K562 (cell line): Measurements from ENCODE around the gene NACA. TPM values are rescaled to one million over a fixed set of nuclear protein-coding genes. Genes with fewer than 3 reads are reported as not detected.

Source experiments
- CBFB ChIP-seq: sonication (generic); formaldehyde crosslinking; IDR thresholded peaks from 2 replicates; pipeline ENCODE4 v1.4.0; 2020; ENCODE audit warnings: mild to moderate bottlenecking, missing genetic modification reagents
- CBX3 ChIP-seq, 2 experiments: IDR thresholded peaks; 1 replicate in 1 of 2; 2 replicates in 1 of 2; pipeline ENCODE4 v1.6.1; 2012; ENCODE audit warnings: inconsistent platforms in 2 of 2, low read length in 2 of 2, borderline replicate concordance in 1 of 2, control low read depth in 1 of 2
- CREM ChIP-seq: IDR thresholded peaks from 2 replicates; pipeline ENCODE4 v1.6.1; 2014; ENCODE audit warnings: antibody characterized with exemption, low read depth
- FOXK1 ChIP-seq: sonication (generic); formaldehyde crosslinking; IDR thresholded peaks from 2 replicates; pipeline ENCODE4 v1.8.0; 2022; ENCODE audit warnings: missing genetic modification reagents, mild to moderate bottlenecking, borderline replicate concordance
- GTF2E2 ChIP-seq: fragments of 200-800 bp; sonication (Bioruptor generic); IDR thresholded peaks from 2 replicates; pipeline ENCODE4 v1.6.1; 2016; ENCODE audit warnings: missing genetic modification characterization, missing compliant biosample characterization
- JUND ChIP-seq, 2 experiments: IDR thresholded peaks; 2 replicates in 1 of 2; 3 replicates in 1 of 2; pipeline ENCODE4 v1.6.1; 2011; ENCODE audit warnings: borderline replicate concordance in 2 of 2, low read depth in 2 of 2, low read length in 2 of 2, improper control_type of control experiment in 1 of 2, missing biosample characterization in 1 of 2, missing genetic modification characterization in 1 of 2, missing genetic modification reagents in 1 of 2
- LCOR ChIP-seq: sonication (generic); formaldehyde crosslinking; IDR thresholded peaks from 2 replicates; pipeline ENCODE4 v1.8.0; 2022; ENCODE audit warnings: mild to moderate bottlenecking, missing genetic modification reagents
- MCM7 ChIP-seq, 2 experiments: fragments of 450-650 bp; IDR thresholded peaks; 2 replicates each; pipeline ENCODE4 v1.6.1; 2016 to 2018
- NFYB ChIP-seq: IDR thresholded peaks from 2 replicates; pipeline ENCODE4 v1.6.1; 2011; ENCODE audit warnings: mild to moderate bottlenecking, moderate library complexity; ENCODE audit not compliant: insufficient read length; ENCODE audit errors: extremely low read depth
- SAFB ChIP-seq: fragments of 200-400 bp; formaldehyde crosslinking; IDR thresholded peaks from 2 replicates; pipeline ENCODE4 v1.6.1; 2017; ENCODE audit warnings: low read depth, low read length, borderline replicate concordance
- SP1 ChIP-seq: sonication (generic); formaldehyde crosslinking; IDR thresholded peaks from 2 replicates; pipeline ENCODE4 v1.8.1; 2022; ENCODE audit warnings: mild to moderate bottlenecking, missing genetic modification reagents
- SPI1 ChIP-seq: IDR thresholded peaks from 2 replicates; pipeline ENCODE4 v1.6.1; 2011; ENCODE audit warnings: low read depth, low read length, control low read depth, borderline replicate concordance
- TARDBP ChIP-seq: fragments of 450-650 bp; IDR thresholded peaks from 2 replicates; pipeline ENCODE4 v1.6.1; 2016
- polyA plus RNA-seq, 8 experiments: library from polyadenylated mRNA; depleted of rRNA in 4 of 8; stranded (reverse) in 5 of 8; unstranded in 3 of 8; fragments of >200 nt; fragmentation: Nextera tagmentation in 2 of 8; fragmentation: Illumina TruSeq in 1 of 8; extraction: Ambion mirVana in 2 of 8; extraction: Trizol in 1 of 8; gene quantifications; 2 replicates each; pipeline versions ENCODE4 v1.2.1 to v1.2.3, GENCODE V29; 2011 to 2014; ENCODE audit warnings: inconsistent platforms in 1 of 8, missing spikeins in 1 of 8
- total RNA-seq, 7 experiments: library from RNA; depleted of rRNA in 6 of 7; stranded (reverse); fragments of >200 nt in 6 of 7; fragmentation: Illumina TruSeq in 2 of 7; extraction: Trizol in 2 of 7; gene quantifications; 2 replicates each; pipeline versions ENCODE4 v1.2.1 to v1.2.3, GENCODE V29; 2011 to 2021; ENCODE audit warnings: low replicate concordance in 1 of 7
- TF ChIP-seq, protein P1 (sequence below): IDR thresholded peaks from 3 replicates; pipeline ENCODE4 v1.6.1; 2011; ENCODE audit warnings: borderline replicate concordance, mild to moderate bottlenecking, moderate library complexity; ENCODE audit not compliant: insufficient read length; ENCODE audit errors: extremely low read depth
- TF ChIP-seq, protein P2 (sequence below): sonication (generic); formaldehyde crosslinking; IDR thresholded peaks from 2 replicates; pipeline ENCODE4 v1.8.0; 2023; ENCODE audit warnings: missing genetic modification reagents, mild to moderate bottlenecking, borderline replicate concordance
- TF ChIP-seq, protein P3 (sequence below): sonication (generic); formaldehyde crosslinking; IDR thresholded peaks from 2 replicates; pipeline ENCODE4 v1.8.1; 2023; ENCODE audit warnings: mild to moderate bottlenecking, missing genetic modification reagents, moderate library complexity

Gene NACA
- total and polyA plus RNA-seq, 9 of the 15 experiments (the other 6 are each of a cell fraction or from before 2014, with no cell fraction given), result 1,030 to 2,416 (median 1,645) TPM

DNA sequence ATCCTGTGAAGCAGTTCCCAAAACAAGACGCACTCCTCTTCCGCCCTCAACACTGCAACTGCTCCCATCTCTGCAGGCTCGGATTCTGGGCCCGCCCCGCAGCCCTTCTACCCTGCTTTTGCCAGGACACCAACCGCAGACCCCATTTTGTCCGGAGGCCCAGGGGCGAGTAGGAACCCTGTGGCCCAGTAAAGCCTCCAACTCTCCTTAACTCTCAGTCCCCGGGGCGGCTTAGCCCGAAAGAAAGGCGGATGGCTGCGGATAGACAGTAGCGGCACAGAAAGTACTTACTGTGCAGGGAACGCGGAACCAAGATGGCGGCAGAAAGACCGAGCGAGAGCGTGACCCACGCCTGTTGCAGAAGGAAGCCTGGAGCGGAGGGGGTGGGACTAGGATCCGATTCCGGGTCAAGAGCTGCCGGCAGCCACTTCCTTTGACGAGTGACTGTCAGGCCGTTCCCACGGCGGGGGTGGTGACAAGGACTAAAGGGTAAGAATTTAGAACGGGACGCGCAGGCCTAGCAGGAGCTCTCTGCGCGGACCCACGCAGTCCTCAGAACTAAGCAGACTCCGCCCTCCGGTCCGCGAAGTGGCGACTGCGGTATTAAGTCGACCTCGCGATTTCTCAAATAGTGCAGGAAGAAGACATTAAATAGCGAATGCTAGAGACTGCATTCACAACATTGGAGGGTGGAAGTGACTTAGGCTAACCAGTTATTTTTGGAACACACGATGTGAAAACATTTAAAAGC lies at the start of gene NACA (continued):
- TF ChIP-seq, protein P1, sequence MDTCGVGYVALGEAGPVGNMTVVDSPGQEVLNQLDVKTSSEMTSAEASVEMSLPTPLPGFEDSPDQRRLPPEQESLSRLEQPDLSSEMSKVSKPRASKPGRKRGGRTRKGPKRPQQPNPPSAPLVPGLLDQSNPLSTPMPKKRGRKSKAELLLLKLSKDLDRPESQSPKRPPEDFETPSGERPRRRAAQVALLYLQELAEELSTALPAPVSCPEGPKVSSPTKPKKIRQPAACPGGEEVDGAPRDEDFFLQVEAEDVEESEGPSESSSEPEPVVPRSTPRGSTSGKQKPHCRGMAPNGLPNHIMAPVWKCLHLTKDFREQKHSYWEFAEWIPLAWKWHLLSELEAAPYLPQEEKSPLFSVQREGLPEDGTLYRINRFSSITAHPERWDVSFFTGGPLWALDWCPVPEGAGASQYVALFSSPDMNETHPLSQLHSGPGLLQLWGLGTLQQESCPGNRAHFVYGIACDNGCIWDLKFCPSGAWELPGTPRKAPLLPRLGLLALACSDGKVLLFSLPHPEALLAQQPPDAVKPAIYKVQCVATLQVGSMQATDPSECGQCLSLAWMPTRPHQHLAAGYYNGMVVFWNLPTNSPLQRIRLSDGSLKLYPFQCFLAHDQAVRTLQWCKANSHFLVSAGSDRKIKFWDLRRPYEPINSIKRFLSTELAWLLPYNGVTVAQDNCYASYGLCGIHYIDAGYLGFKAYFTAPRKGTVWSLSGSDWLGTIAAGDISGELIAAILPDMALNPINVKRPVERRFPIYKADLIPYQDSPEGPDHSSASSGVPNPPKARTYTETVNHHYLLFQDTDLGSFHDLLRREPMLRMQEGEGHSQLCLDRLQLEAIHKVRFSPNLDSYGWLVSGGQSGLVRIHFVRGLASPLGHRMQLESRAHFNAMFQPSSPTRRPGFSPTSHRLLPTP, result no peak
- TF ChIP-seq TARDBP, result peak; percentile 49
- TF ChIP-seq, protein P2, sequence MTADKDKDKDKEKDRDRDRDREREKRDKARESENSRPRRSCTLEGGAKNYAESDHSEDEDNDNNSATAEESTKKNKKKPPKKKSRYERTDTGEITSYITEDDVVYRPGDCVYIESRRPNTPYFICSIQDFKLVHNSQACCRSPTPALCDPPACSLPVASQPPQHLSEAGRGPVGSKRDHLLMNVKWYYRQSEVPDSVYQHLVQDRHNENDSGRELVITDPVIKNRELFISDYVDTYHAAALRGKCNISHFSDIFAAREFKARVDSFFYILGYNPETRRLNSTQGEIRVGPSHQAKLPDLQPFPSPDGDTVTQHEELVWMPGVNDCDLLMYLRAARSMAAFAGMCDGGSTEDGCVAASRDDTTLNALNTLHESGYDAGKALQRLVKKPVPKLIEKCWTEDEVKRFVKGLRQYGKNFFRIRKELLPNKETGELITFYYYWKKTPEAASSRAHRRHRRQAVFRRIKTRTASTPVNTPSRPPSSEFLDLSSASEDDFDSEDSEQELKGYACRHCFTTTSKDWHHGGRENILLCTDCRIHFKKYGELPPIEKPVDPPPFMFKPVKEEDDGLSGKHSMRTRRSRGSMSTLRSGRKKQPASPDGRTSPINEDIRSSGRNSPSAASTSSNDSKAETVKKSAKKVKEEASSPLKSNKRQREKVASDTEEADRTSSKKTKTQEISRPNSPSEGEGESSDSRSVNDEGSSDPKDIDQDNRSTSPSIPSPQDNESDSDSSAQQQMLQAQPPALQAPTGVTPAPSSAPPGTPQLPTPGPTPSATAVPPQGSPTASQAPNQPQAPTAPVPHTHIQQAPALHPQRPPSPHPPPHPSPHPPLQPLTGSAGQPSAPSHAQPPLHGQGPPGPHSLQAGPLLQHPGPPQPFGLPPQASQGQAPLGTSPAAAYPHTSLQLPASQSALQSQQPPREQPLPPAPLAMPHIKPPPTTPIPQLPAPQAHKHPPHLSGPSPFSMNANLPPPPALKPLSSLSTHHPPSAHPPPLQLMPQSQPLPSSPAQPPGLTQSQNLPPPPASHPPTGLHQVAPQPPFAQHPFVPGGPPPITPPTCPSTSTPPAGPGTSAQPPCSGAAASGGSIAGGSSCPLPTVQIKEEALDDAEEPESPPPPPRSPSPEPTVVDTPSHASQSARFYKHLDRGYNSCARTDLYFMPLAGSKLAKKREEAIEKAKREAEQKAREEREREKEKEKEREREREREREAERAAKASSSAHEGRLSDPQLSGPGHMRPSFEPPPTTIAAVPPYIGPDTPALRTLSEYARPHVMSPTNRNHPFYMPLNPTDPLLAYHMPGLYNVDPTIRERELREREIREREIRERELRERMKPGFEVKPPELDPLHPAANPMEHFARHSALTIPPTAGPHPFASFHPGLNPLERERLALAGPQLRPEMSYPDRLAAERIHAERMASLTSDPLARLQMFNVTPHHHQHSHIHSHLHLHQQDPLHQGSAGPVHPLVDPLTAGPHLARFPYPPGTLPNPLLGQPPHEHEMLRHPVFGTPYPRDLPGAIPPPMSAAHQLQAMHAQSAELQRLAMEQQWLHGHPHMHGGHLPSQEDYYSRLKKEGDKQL (CRISPR knock-in tag), result 0 out of 2 replicates have a peak, but pooled peaks have one; percentile 61
- TF ChIP-seq NFYB, result no peak
- peak; percentile 83 for TF ChIP-seq CREM
- peak; percentile 75 for TF ChIP-seq SPI1
- TF ChIP-seq LCOR (CRISPR knock-in tag), result peak; percentile 89
- 0 out of 3 replicates have a peak, but pooled peaks of 1 of the 2 experiments have one; percentile 12 for TF ChIP-seq CBX3 (IDR thresholded peaks at IDR 0.05; ENCODE audit: borderline replicate concordance in 1 of 2, low read length in 2 of 2)
- TF ChIP-seq FOXK1 (CRISPR knock-in tag), result peak; percentile 95; the same call in 1 of the 2 replicates
- TF ChIP-seq SAFB, result peak; percentile 61; the same call in 1 of the 2 replicates
- TF ChIP-seq MCM7 (IDR thresholded peaks at IDR 0.05), result 0 out of 4 replicates have a peak, but pooled peaks of 1 of the 2 experiments have one; percentile 63
- TF ChIP-seq SP1 (CRISPR knock-in tag), result peak; percentile 93
- TF ChIP-seq JUND (IDR thresholded peaks at IDR 0.05; ENCODE audit: borderline replicate concordance, low read depth, low read length), result peak; percentile 69
- TF ChIP-seq JUND (tag; IDR thresholded peaks at IDR 0.05; ENCODE audit: borderline replicate concordance, low read depth, low read length), result no peak; the same call in 2 of the 3 replicates
- TF ChIP-seq GTF2E2, result peak; percentile 90
- peak; percentile 87 for TF ChIP-seq CBFB
- TF ChIP-seq, protein P3, sequence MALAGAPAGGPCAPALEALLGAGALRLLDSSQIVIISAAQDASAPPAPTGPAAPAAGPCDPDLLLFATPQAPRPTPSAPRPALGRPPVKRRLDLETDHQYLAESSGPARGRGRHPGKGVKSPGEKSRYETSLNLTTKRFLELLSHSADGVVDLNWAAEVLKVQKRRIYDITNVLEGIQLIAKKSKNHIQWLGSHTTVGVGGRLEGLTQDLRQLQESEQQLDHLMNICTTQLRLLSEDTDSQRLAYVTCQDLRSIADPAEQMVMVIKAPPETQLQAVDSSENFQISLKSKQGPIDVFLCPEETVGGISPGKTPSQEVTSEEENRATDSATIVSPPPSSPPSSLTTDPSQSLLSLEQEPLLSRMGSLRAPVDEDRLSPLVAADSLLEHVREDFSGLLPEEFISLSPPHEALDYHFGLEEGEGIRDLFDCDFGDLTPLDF (CRISPR knock-in tag), result peak; percentile 88
